Muscle of back (tissue), 11 donors: ENCODE data around the gene MTO1. TPM values are rescaled to one million over a fixed set of nuclear protein-coding genes. Genes with fewer than 3 reads are reported as not detected.
"Not testable (repeated sequence)": the region's sequence is repeated elsewhere in the genome, so short reads cannot be mapped to it uniquely, and the experiment has no call there.

Experiments
- DNase-seq, 3 donors: peaks; one replicate each; pipeline versions ENCODE4 v3.0.0 to v3.0.0-alpha.2; 2013
- polyA plus RNA-seq, 10 donors: library from polyadenylated mRNA; unstranded; fragments of 120-200 nt; gene quantifications; one replicate each; pipeline ENCODE4 v1.2.1, GENCODE V29; 2013; ENCODE audit not compliant: insufficient read length in 10 of 10

The MTO1 gene
- polyA plus RNA-seq, 10 donors, result 13.6 to 24.1 (median 19.1) TPM

- DNase-seq, result no peak
Observed at GRCh38 chr6:73497915-73498314, 36.4 kb downstream of the MTO1 start.

DNA sequence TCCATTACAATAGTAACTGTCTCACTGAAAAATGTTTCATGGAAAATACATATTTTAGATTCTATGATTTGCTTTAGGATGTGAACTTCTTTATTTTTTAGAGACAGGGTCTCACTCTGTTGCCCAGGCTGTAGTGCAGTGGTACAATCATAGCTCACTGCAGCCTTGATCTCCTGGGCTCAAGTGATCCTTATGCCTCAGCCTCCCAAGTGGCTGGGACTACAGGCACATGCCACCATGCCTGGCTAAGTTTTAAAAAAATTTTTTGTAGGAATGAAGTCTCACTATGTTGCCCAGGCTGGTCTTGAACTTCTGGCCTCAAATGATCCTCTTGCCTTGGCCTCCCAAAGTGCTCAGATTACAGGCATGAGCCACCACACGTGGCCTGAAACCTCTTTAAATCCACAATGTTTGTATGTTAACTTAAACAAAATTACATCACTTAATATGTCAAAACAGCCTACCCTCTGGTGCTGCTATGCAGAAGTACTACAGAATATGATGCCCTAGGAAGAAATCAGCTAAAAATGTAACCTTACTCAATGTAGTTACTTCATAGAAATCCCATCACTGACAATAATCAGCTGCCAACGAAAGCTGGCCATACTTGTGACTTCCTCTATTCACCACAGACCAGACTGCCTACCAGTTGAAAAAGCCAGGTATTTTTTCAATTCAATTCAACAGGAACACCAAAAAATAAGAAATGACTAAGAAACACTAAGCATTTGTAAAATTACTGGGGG lies 41.7 kb downstream of the MTO1 start:
- DNase-seq, result no peak

DNA sequence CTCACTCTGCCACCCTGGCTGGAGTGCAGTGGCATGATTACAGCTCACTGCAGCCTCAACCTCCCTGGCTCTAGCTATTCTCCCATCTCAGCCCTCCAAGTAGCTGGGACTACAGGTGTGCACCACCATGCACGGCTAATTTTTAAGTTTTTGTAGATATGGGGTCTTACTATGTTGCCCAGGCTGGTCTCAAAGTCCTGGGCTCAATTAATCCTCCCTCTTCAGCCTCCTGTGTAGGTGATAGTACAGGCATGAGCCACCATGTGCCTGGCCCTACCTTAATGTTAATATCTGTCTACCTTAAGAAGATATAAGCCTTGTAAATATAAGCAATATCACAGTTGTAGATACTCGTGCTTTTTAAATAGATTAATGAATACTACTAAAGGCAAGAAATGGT lies 42.6 kb downstream of the MTO1 start:
- DNase-seq, result no peak

- DNase-seq, result no peak
Observed at GRCh38 chr6:73505142-73505541, 43.6 kb downstream of the MTO1 start.

DNA sequence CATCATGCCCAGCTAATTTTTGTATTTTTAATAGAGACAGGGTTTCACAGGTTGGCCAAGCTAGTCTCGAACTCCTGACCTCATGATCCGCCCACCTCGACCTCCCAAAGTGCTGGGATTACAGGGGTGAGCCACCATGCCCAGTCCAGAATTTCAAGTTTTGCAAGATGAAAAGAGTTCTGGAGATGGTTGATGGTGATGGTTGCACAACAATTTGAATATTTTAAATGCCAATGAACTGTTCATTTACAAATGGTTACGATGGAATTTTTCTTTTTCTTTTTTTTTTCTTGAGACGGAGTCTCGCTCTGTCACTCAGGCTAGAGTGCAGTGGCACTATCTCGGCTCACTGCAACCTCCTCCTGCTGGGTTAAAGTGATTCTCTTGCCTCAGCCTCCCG lies 44.2 kb downstream of the MTO1 start:
- not testable (repeated sequence) for DNase-seq

- no peak for DNase-seq
Observed at GRCh38 chr6:73506246-73506645, 44.7 kb downstream of the MTO1 start.

- no peak for DNase-seq
Observed at GRCh38 chr6:73508776-73509175, 47.2 kb downstream of the MTO1 start.

GRCh38 chr6:73509851-73510250 lies 48.3 kb downstream of the MTO1 start:
- no peak for DNase-seq

DNA sequence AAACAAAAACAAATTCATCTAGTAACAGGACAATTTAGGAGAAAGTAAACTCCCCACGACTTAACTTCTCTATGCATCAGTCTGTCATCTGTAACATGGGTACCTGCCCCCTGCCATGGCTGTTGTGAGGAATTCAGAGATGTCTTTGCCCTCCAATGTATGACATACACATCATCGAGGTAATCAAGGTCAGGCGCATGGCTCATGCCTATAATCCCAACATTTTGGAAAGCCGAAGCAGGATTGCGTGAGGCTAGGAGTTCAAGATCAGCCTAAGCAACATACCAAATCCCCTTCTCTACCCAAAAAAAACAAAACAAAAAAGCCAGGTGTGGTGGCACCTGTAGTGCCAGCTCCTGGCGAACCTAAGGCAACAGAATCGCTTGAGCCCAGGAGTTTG lies 50.3 kb downstream of the MTO1 start:
- DNase-seq, result no peak

GRCh38 chr6:73513496-73513854 lies 51.9 kb downstream of the MTO1 start:
- no peak for DNase-seq

DNA sequence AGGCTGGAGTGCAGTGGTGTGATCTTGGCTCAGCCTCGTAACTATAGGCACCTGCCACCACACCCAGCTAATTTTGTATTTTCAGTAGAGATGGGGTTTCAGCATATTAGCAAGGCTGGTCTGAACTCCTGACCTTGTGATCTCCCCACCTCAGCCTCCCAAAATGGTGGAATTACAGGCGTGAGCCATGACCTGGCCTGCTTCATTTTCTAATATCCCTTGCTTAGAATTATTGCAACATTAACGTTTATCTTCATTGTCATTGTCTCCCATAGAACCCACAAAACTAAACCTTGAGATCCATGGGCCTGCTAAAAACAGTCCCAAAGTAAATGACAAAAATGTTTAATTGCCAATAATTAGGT lies 53.2 kb downstream of the MTO1 start:
- DNase-seq, result no peak

DNA sequence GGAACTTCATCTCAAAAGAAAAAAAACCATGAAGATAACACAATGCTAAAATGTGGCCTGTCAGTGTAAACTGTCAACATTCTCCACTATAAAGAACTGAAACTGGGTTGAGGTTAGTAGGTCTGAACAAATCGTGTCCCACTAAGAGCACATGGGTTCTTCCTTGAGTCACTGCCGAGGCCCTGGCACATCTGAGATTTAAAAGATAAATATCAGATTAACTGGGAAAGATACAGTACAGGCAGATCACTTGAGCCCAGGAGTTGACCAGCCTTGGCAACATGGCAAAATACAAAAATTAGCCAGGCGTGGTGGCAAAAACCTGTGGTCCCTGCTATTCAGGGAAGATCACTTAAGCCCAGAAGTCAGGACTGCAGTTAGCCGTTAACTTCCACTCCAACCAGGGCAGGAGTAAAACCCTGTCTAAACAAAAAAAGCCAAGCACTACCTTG lies 53.7 kb downstream of the MTO1 start:
- DNase-seq, result no peak

DNA sequence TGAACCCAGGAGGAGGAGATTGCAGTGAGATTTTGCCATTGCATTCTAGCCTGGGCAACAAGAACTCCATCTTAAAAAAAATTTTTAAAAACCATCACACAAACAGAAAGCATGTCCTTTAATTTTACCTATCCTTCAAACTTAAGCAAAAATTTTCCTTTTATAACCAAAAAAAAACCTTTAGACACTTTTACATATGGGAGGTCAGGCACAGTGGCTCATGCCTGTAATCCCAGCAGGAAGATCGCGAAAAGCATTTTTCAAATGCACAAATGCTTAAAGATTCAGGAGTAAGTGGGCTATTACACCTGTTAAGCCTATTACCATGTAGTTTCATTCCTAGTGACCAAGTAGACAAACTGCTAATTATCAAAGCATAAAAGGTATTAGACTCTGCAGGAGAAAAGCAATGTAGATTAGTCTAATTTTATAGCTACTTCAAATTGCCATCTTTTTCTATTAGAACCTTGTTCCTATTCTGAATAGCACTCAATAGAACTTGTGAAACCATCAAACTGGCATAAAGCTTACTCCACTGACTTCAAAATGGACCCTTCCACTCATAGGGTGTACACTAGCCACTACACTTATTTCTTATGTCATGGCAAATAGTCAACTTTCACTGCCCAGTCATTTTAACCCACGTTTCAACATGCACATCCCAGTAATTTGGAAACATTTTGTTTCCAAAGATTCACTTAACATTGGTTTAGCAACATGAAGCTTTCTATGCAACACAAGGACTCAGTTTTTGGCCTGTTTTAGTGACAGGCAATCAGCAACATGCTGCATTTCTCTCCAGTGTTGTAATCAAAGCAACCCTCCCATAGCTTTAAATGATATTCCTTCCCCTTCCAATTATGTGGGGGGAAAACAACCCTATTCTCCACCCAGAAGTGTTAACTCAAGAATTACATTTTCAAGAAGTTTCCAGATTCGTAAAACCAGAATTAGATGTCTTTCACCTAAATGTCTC lies 55.3 kb downstream of the MTO1 start:
- DNase-seq, result peak in 1 of 3 donors; percentile 22

- peak in 1 of 3 donors; percentile 29 for DNase-seq
Observed at GRCh38 chr6:73518100-73518981, 56.8 kb downstream of the MTO1 start.

DNA sequence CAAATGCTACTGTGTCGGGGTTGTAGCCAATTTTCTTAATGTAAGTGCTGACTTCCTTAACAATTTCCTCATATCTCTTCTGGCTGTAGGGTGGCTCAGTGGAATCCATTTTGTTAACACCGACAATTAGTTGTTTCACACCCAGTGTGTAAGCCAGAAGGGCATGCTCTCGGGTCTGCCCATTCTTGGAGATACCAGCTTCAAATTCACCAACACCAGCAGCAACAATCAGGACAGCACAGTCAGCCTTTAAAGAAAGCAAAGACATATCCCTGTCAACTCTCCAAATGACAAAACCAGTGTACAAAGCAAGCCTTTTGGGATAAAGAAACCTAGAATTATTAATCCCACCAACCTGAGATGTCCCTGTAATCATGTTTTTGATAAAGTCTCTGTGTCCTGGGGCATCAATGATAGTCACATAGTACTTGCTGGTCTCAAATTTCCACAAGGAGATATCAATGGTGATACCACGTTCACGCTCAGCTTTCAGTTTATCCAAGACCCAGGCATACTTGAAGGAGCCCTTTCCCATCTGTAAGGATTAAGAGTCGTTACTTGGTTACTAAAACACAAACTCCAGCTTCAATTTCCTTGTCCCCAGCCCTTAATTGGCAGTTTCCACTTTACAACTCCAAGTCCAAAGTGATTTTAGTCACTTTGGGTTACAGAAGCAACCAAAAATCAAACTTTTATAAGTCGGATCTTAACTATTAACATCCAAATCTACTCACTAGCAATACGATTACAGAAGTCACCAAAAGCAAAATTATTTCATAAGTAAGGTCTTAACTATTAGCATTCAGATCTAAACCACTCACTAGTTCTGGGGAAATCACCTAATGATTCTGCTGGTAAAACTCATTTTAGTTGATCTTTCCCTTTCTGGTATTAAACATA lies 57.7 kb downstream of the MTO1 start:
- peak in 1 of 3 donors; percentile 28 for DNase-seq

GRCh38 chr6:73519926-73520687 lies 58.6 kb downstream of the MTO1 start:
- DNase-seq, result peak in 2 of 3 donors; percentile 70 to 90

DNA sequence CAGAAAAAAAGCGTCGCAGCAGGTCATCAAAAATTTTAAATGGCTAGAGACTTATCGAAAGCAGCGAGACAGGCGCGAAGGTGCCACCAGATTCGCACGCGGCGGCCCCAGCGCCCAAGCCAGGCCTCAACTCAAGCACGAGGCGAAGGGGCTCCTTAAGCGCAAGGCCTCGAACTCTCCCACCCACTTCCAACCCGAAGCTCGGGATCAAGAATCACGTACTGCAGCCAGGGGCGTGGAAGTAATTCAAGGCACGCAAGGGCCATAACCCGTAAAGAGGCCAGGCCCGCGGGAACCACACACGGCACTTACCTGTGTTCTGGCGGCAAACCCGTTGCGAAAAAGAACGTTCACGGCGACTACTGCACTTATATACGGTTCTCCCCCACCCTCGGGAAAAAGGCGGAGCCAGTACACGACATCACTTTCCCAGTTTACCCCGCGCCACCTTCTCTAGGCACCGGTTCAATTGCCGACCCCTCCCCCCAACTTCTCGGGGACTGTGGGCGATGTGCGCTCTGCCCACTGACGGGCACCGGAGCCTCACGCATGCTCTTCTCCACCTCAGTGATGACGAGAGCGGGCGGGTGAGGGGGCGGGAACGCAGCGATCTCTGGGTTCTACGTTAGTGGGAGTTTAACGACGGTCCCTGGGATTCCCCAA lies 59.3 kb downstream of the MTO1 start, which contains the start of gene EEF1A1:
TSS of gene EEF1A1 (minus strand) at position 345 of the 663 bp plus-strand sequence. CDS start 1,006 bp downstream, outside the sequence.
- peak; percentile 100 for DNase-seq

DNA sequence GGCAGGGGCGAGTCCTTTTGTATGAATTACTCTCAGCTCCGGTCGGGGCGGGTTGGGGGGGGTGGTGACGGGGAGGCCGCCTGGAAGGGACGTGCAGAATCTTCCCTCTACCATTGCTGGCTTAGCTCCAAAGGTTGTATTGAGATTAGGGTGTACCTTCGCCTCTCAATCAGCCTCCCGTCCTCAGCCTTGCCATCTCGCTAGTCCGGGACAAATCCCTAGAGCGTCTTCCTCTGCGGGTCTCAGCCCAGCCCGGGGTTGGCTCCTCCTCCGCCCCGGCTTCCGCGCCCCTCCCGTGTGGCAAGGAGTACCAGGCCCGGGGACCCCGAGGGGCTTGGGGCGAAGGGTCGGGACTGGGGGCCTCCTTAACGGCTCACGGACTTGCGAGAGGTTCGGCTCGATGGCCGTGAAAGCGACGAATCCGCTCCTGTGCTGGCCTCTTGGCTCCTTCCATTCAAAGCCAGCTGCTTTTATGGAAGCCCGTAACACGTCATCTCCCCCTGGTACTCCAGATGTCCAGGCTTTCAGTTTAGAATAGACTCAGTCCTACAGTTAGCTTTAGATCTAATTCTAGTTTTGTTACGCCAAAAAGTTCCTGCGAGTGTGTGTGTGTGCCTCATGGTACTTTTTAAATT lies 59.9 kb downstream of the MTO1 start:
- peak; percentile 89 to 98 (median 93) for DNase-seq
